ENCODE measurements around the gene FNDC3B. TPM values are rescaled to one million over a fixed set of nuclear protein-coding genes. Genes with fewer than 3 reads are reported as not detected.
A peak's percentile ranks its signal among the peaks of the same experiment; 100 is the strongest.

The FNDC3B gene
- total RNA-seq, 1 donor from 2014 or later, result 290 TPM

DNA sequence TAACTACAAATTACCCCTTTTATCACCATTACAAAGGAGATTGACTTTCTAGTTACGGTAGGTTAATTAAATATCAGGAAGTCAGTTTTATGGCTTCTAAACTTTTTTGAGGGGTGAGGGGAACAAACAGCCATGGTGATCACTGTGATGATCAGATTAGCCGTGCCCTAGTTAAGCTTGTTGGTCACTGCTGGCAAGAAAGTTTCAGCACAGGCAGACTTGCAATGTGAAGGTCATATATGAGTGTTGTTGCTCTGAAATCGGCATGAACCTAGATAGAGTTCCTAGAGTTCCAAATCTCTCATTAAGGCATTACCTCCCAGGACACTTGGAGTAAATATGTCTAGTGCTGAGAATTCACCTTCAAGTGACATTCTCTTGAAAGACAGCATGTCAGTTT is 252.3 kb downstream of the FNDC3B start:
- Mint-ChIP-seq H3K4me3 (ENCODE audit: unreplicated experiment) (no peak overlapping the region), H3K4me1 (ENCODE audit: low read depth) (peaks cover 62% of the 10 kb centered on the region)

GRCh38 chr3:172292422-172292821 is 253.0 kb downstream of the FNDC3B start:
- Mint-ChIP-seq H3K4me1 (ENCODE audit: low read depth) (peaks cover 57% of the 10 kb centered on the region), H3K4me3 (ENCODE audit: unreplicated experiment) (no peak overlapping the region), H3K36me3 (ENCODE audit: low read depth) (peaks cover 39% of the 10 kb centered on the region), H3K27ac (ENCODE audit: unreplicated experiment) (peak overlapping the region; percentile 22), H3K9me3 (ENCODE audit: low read depth) (no peaks in the 10 kb centered on the region), H3K27me3 (ENCODE audit: low read depth) (no peaks in the 10 kb centered on the region)
- TF ChIP-seq CTCF (IDR thresholded peaks at IDR 0.05), result no peak
- DNase-seq (ENCODE audit: low spot score), result no peak

More for the DNA sequence above, 252.3 kb downstream of the FNDC3B start:
- Mint-ChIP-seq H3K27ac (ENCODE audit: unreplicated experiment) (no peak overlapping the region), H3K27me3 (ENCODE audit: low read depth) (no peaks in the 10 kb centered on the region), H3K36me3 (ENCODE audit: low read depth) (peaks cover 37% of the 10 kb centered on the region), H3K9me3 (ENCODE audit: low read depth) (no peaks in the 10 kb centered on the region)
- DNase-seq (ENCODE audit: low spot score), result no peak
- no peak for TF ChIP-seq CTCF (IDR thresholded peaks at IDR 0.05)

DNA sequence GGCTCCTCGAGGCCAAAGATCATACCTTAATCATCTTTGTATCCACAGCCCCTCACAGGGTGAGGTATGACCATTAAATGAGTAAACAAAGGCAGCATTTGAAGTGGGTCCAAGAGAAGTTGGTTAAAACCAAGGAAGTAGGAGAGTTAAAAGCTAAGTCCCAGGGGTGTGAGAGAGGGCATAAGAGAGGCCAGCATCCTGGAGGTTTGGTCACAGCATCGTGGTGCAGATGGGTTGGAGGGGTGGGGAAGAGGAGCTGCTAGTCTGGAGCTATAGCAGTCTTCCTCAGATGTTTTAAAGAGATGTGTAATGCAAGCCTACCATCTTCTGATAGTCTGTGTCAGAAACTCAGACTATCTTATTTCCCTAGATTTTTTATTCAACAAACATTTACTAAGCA is 253.7 kb downstream of the FNDC3B start:
- Mint-ChIP-seq H3K9me3 (ENCODE audit: low read depth) (no peaks in the 10 kb centered on the region), H3K36me3 (ENCODE audit: low read depth) (peaks cover 35% of the 10 kb centered on the region), H3K4me3 (ENCODE audit: unreplicated experiment) (no peak overlapping the region), H3K27me3 (ENCODE audit: low read depth) (no peaks in the 10 kb centered on the region), H3K27ac (ENCODE audit: unreplicated experiment) (peak overlapping the region; percentile 22), H3K4me1 (ENCODE audit: low read depth) (peaks cover 50% of the 10 kb centered on the region)
- no peak for DNase-seq (ENCODE audit: low spot score)
- no peak for TF ChIP-seq CTCF (IDR thresholded peaks at IDR 0.05)

- H3K36me3 Mint-ChIP-seq (ENCODE audit: low read depth), result peaks cover 36% of the 10 kb centered on the region
- no peaks in the 10 kb centered on the region for H3K27me3 Mint-ChIP-seq (ENCODE audit: low read depth)
- H3K9me3 Mint-ChIP-seq (ENCODE audit: low read depth), result no peaks in the 10 kb centered on the region
- peaks cover 42% of the 10 kb centered on the region for H3K4me1 Mint-ChIP-seq (ENCODE audit: low read depth)
- no peak overlapping the region for H3K27ac Mint-ChIP-seq (ENCODE audit: unreplicated experiment)
- no peak for TF ChIP-seq CTCF (IDR thresholded peaks at IDR 0.05)
- no peak for DNase-seq (ENCODE audit: low spot score)
- no peak overlapping the region for H3K4me3 Mint-ChIP-seq (ENCODE audit: unreplicated experiment)
Observed at GRCh38 chr3:172294223-172294806, 254.9 kb downstream of the FNDC3B start.

DNA sequence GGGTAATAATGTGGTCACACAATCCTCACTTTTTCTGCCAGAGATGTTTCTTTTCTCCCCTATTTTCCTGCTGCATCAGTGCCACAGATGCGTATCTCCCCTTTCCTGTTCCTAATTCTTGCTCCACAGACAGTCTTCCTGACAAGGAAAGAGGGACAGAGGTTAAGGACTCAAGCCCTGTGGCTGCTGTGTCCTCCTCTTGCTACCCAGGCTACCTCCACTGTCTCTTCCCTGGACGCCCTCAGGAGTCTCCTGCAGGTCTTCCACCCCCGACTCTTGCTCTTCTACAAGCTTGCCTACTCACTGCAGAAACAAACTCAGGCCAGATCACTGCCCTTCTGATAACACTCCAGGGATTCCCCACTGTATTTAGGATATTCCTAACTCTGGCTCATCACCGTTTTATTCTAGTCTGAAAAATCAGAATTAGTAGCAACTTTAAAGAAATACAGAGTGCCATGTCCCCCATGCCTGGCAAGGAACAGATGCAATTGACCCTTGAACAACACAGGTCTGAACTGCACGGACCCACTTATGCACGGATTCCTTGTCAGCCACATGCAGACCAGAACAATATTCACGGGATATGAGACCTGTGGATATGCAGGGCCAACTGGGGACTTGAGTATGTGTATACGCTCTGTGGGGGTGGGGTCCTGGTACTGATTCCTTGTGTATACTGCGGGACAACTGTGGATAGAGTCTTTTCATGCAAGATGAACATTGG is 257.0 kb downstream of the FNDC3B start:
- peak overlapping the region; percentile 56 for H3K27ac Mint-ChIP-seq (ENCODE audit: unreplicated experiment)
- H3K9me3 Mint-ChIP-seq (ENCODE audit: low read depth), result no peaks in the 10 kb centered on the region
- H3K4me3 Mint-ChIP-seq (ENCODE audit: unreplicated experiment), result no peak overlapping the region
- H3K27me3 Mint-ChIP-seq (ENCODE audit: low read depth), result no peaks in the 10 kb centered on the region
- no peak for DNase-seq (ENCODE audit: low spot score)
- H3K36me3 Mint-ChIP-seq (ENCODE audit: low read depth), result peaks cover 46% of the 10 kb centered on the region
- TF ChIP-seq CTCF (IDR thresholded peaks at IDR 0.05), result no peak
- peaks cover 29% of the 10 kb centered on the region for H3K4me1 Mint-ChIP-seq (ENCODE audit: low read depth)

Data from chondrocyte (in vitro differentiated cells).